Ureter (tissue), 1 donor: Measurements from ENCODE around the gene RBBP8NL. TPM values are rescaled to one million over a fixed set of nuclear protein-coding genes. Genes with fewer than 3 reads are reported as not detected.

Experiments used
- DNase-seq: peaks from one replicate; pipeline ENCODE4 v3.0.0-alpha.2; 2020; ENCODE audit warnings: low spot score
- total RNA-seq: library from RNA; stranded (reverse); gene quantifications from one replicate; pipeline ENCODE4 v1.2.4, GENCODE V29; 2023
- donor health status: DM: yes; HTN: yes; CAD: no.

Gene RBBP8NL
- total RNA-seq, 1 donor from 2014 or later = 11.4 TPM

DNA sequence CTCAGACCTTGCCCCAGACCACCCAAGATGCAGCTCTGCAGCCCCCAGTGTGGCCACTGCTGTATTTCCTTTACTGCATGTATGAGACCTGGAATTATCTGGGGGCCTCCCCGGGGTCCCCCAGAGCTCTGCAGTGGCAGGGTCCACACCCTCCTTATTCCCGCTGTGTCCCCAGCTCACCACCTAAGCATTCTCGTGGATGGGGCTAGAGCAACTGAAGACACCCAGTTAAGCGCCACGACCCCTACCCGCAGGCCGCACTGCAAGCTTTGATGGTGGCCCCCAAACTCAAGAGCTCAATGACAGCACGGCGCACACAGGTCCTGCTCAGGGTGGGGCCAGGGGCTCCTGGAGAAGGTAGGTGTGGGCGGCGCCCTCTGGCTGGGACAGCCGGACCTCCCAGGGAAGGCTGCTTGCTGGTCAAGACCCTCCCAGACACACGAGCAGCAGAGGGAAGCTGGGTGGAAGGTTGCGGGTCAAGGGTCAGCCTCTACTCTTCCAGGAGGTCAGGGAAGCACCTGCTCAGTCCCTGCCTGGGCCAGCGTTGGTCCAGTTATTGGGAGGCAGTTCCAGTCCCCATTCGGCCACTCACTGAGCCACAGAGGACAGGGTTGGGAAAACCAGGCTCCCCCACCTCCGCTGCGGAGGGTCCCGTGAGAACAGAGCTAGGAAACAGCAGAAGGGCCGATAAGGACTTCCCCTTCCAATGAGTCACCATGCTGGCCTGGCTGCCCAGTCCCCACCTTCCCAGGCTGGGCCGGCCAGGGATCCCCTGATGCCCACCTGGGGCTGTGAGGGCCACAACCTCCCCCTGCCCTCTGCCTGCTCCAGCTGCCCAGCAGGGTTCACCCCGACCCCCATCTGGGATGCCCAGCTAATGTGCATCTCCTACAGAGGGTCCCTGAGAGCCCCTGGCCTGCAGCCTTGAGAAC, 63.2 kb downstream of the RBBP8NL start:
- DNase-seq = peak; percentile 50

DNA sequence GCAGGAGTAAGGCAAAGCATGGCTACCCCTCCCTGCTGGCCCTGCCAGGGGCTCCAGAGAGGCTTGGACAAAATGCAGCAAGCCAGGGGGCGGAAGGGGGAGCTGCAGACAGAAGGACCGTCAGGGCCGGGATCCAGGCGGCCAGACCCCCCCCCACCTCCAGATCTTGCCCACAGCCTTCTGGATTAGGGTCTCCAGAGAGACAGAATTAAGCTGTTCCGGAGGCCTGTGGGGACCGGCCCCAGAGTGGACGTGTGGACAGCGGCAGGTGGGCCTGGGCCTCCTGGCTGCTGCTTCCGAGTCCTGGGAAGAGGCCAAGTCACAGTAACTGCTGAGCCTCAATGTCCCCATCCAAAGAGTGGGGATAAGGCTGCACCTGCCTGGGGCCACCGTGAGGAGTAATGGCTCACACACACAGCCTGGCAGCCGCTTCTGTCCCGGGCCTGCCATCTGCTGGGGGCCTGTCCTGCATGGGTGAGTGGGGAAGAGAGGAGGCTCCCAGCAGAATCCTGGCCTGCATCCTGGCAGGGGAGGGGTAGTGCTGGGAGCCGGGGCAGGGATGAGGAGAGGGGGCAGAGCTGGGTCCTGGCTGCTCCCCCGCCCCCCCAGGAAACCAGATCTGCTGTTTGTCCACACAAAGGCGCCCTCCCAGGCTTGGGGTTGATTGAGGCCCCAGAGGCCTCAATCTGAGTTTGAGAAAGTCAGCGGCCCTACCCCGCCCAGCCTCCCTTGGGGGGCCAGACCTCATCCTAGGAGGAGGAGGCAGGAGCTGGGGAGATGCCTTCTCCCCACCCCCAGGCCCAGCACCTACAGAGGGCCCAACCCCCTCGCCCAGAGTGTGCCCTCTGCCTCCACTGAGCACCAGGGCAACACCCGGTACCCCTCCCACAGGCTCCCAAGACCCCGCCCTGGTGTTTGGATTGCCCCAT, 64.1 kb downstream of the RBBP8NL start:
- DNase-seq = peak; percentile 43

DNA sequence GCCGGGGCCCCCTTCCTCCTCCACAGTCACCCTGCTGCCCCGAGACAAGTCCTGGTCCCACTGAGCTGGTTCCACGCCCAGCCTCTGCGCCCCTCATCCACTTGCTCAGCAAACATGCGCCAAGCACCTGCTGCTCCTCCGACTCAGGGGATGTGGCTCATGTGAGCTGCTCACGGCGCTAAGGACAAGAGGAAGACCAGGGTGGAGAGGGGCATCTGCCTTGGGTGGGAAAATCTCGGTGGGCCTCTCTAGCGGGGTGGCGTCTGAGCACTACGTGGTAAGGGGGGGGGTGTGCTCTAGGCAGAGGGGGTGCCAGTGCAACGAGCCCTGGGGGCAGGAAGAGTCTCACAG, 64.8 kb downstream of the RBBP8NL start:
- peak; percentile 51 for DNase-seq

DNA sequence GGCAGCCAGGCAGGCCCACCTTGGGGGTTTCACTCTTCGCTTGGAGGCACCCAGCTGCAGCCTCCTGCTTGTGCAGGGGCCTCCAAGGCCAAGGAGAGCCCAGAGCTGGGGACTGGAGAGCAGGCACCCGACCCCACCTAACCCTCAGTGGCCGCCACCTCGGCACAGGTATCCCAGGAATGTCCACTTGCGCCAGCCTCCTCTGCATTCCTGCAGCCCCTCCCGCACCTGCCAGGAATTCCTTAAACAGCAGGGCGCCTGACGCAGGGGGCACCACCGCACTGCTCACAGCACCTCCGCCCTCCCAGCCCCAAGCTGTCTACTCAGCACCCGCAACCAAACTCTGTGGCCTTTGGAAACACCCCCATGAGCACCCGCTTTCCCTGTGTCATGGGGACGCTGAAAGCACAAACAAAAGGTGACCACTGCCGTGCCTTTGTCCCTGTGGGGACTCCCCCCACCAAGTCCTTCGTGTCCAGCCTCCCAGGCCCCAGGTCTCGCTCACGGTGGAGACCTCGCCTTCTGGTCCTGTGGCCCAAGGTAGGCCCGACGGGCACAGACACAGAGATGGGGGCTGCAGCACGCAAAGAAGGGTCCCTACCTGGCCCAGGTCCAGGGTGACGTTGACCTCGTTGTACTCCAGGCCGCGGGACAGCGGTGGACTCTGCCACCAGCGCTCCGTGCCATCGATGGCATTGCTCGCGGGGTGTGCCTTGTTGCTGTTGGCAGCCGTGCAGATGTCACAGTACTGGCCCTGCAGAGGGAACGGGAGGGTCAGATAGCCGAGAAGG, 65.3 kb downstream of the RBBP8NL start:
- no peak for DNase-seq

DNA sequence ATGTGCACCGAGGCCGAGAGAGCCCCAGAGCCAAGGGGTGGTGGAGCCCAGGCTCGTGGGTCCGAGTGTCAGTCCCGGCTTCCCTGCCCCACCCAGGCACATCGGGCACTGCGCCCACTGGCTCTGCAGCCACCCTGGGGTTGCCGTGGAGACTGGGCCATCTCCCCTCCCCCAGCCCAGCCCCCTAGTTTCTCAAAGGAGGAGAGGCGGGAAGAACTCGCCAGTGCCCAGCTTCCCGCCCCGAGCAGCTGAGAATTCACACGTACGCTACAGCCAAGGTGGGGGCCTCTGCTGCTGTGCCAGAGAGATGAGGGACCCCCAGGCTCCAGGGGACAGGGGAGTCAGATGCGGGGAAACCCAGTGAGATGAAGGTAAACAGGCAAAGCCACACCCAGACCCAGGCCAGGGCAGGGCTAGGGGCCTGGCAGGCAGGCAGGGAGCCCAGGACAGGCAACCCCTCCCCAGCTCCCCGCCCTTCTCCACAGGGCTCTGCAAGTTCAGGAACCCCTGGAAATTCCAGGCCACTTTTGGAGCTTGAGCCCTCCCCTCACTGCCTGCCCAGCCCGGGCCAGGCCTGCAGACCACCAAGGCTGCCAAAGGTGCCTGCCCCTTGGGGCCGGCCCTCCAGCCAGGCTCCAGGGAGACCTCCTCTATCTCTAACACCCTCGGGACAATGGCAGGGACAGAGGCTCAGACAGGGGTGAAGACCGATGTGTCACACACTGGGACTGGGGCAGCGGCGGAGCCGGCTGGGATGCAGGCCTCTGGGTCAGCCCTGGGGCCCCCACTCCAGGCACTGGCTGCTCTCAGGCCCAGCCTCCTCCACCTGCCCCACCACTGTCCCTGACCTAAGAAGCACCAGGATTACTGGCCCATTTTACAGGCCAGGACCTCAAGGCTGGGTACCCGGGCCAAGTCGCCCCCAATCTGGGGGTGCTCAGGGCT, 66.2 kb downstream of the RBBP8NL start:
- no peak for DNase-seq

Other genes starting within 250 kb of the RBBP8NL start
- 35.5 TPM for gene MTG2, start 244.5 kb downstream of the RBBP8NL start, total RNA-seq
- gene HRH3, start 207.3 kb downstream of the RBBP8NL start, total RNA-seq = 4.2 TPM
- 130 TPM for gene OSBPL2, start 189.0 kb downstream of the RBBP8NL start, total RNA-seq
- 72.6 TPM for gene ADRM1, start 124.5 kb downstream of the RBBP8NL start, total RNA-seq
- 433 TPM for gene LAMA5, start 60.2 kb downstream of the RBBP8NL start, total RNA-seq
- gene RPS21, start 40.4 kb downstream of the RBBP8NL start, total RNA-seq = 1,691 TPM
- gene CABLES2, start 20.3 kb downstream of the RBBP8NL start, total RNA-seq = 4.0 TPM
- 4.1 TPM for gene GATA5, start 48.5 kb upstream of the RBBP8NL start, total RNA-seq
- gene SLCO4A1, start 215.0 kb upstream of the RBBP8NL start, total RNA-seq = 33.2 TPM